Uterus (tissue), 2 donors: Measurements from ENCODE around the gene BAIAP2.

Experiments
- POLR2A ChIP-seq, 2 donors: fragments of 450-650 bp; IDR thresholded peaks; one replicate each; pipeline ENCODE4 v1.6.1; 2016; ENCODE audit warnings: antibody characterized with exemption in 2 of 2, mild to moderate bottlenecking in 1 of 2, moderate library complexity in 1 of 2
- TF ChIP-seq, protein P1 (sequence below), 4 experiments: fragments of 200-600 bp in 2 of 4; fragments of 450-650 bp in 2 of 4; sonication (generic) in 2 of 4; IDR thresholded peaks; one replicate each; pipeline ENCODE4 v1.5.1; 2016 to 2019; ENCODE audit warnings: antibody characterized with exemption in 4 of 4, mild to moderate bottlenecking in 2 of 4, moderate library complexity in 1 of 4

DNA sequence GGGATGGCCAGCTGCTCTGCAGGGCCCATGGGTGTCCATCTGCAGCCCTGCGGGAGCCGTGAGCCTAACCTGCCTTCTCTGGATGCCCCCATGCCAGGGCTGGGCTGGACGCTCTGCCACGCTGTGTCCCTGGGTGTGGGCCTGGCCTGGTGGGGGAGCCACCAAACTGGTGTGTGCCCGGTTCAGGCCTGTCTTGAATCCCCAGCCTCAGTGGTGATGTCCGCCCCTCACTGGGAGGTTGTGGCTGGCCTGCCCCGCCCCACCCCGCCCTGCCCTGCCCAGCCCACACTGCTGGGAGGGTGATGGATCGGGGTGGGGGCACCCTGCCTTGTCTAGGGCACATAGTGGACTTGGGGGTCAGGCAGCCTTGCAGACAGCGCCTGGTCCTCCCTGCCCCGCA is 80.3 kb downstream of the BAIAP2 start:
- TF ChIP-seq, protein P1, sequence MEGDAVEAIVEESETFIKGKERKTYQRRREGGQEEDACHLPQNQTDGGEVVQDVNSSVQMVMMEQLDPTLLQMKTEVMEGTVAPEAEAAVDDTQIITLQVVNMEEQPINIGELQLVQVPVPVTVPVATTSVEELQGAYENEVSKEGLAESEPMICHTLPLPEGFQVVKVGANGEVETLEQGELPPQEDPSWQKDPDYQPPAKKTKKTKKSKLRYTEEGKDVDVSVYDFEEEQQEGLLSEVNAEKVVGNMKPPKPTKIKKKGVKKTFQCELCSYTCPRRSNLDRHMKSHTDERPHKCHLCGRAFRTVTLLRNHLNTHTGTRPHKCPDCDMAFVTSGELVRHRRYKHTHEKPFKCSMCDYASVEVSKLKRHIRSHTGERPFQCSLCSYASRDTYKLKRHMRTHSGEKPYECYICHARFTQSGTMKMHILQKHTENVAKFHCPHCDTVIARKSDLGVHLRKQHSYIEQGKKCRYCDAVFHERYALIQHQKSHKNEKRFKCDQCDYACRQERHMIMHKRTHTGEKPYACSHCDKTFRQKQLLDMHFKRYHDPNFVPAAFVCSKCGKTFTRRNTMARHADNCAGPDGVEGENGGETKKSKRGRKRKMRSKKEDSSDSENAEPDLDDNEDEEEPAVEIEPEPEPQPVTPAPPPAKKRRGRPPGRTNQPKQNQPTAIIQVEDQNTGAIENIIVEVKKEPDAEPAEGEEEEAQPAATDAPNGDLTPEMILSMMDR (IDR thresholded peaks at IDR 0.05) = no peak
- TF ChIP-seq POLR2A (IDR thresholded peaks at IDR 0.05) = no peak
